K562 (cell line): ENCODE results near the gene UBR7.

Source experiments
- COPS2 ChIP-seq: fragments of 450-650 bp; conservative IDR thresholded peaks from 2 replicates; pipeline ENCODE4 v1.6.1; 2016; ENCODE audit warnings: mild to moderate bottlenecking, moderate library complexity
- CTCF ChIP-seq, 3 experiments: IDR thresholded peaks in 2 of 3; conservative IDR thresholded peaks in 1 of 3; 2 replicates each; pipeline ENCODE4 v1.5.1; 2011 to 2012; ENCODE audit warnings: low read length in 3 of 3, mild to moderate bottlenecking in 3 of 3, control low read depth in 2 of 3, improper control_type of control experiment in 1 of 3, inconsistent platforms in 1 of 3, low read depth in 1 of 3, mixed read lengths in 1 of 3, moderate library complexity in 1 of 3; ENCODE audit not compliant: insufficient read depth in 2 of 3
- E2F5 ChIP-seq: sonication (generic); formaldehyde crosslinking; IDR thresholded peaks from 2 replicates; pipeline ENCODE4 v1.8.0; 2022; ENCODE audit warnings: mild to moderate bottlenecking, missing genetic modification reagents
- EZH2 ChIP-seq: IDR thresholded peaks from 2 replicates; pipeline ENCODE4 v1.6.1; 2012; ENCODE audit warnings: low read depth, mild to moderate bottlenecking, inconsistent platforms, low read length, borderline replicate concordance
- FOXM1 ChIP-seq, 2 experiments: fragments of 450-650 bp in 1 of 2; sonication (generic) in 1 of 2; formaldehyde crosslinking in 1 of 2; IDR thresholded peaks; 2 replicates each; pipeline versions ENCODE4 v1.6.1 to v1.9.0; 2017 to 2022; ENCODE audit warnings: low read depth in 2 of 2, mild to moderate bottlenecking in 2 of 2, missing genetic modification reagents in 1 of 2, moderate library complexity in 1 of 2
- GABPB1 ChIP-seq: sonication (generic); formaldehyde crosslinking; IDR thresholded peaks from 2 replicates; pipeline ENCODE4 v1.8.0; 2022; ENCODE audit warnings: mild to moderate bottlenecking, missing genetic modification reagents
- MYC ChIP-seq, 2 experiments: fragments of 250-450 bp in 1 of 2; sonication (Bioruptor Pico) in 1 of 2; IDR thresholded peaks; 2 replicates each; pipeline versions ENCODE4 v1.5.1 to v1.6.1; 2012 to 2021; ENCODE audit warnings: low read depth in 2 of 2, borderline replicate concordance in 1 of 2, improper control_type of control experiment in 1 of 2, low read length in 1 of 2, mild to moderate bottlenecking in 1 of 2, moderate library complexity in 1 of 2
- POLR2A ChIP-seq: fragments of 450-650 bp; conservative IDR thresholded peaks from 2 replicates; pipeline ENCODE4 v1.6.1; 2016
- POLR3A ChIP-seq: IDR thresholded peaks from 2 replicates; pipeline ENCODE4 v1.6.1; 2011; ENCODE audit warnings: borderline replicate concordance, mild to moderate bottlenecking, moderate library complexity; ENCODE audit not compliant: insufficient read length, insufficient read depth; ENCODE audit errors: extremely low read depth
- RHOXF2B ChIP-seq: fragments of 250-450 bp; sonication (Bioruptor Pico); conservative IDR thresholded peaks from 2 replicates; pipeline ENCODE4 v1.5.1; 2021
- SETDB1 ChIP-seq: IDR thresholded peaks from one replicate; pipeline ENCODE4 v1.6.1; 2012; ENCODE audit warnings: low read length, control low read depth, inconsistent platforms
- YBX1 ChIP-seq: fragments of 450-650 bp; IDR thresholded peaks from 2 replicates; pipeline ENCODE4 v1.7.1; 2016; ENCODE audit warnings: mild to moderate bottlenecking
- ZNF143 ChIP-seq: sonication (generic); formaldehyde crosslinking; IDR thresholded peaks from 2 replicates; pipeline ENCODE4 v1.9.0; 2022; ENCODE audit warnings: mild to moderate bottlenecking, missing genetic modification reagents
- ZNF316 ChIP-seq: fragments of 450-650 bp; IDR thresholded peaks from 2 replicates; pipeline ENCODE4 v1.6.1; 2016

GRCh38 chr14:93223565-93223964 lies 16.5 kb downstream of the UBR7 start:
- TF ChIP-seq COPS2 (no peak), SETDB1 (no peak), YBX1 (no peak), E2F5 (CRISPR knock-in tag) (no peak), EZH2 (no peak), ZNF316 (no peak), CTCF (IDR thresholded peaks at IDR 0.05 in 2 of 3, conservative IDR thresholded peaks at IDR 0.05 in 1 of 3; ENCODE audit: insufficient read depth in 2 of 3, low read depth in 1 of 3, low read length in 3 of 3) (no peak), MYC (IDR thresholded peaks at IDR 0.05; ENCODE audit: low read depth, low read length) (no peak), MYC (CRISPR knock-in tag; IDR thresholded peaks at IDR 0.05; ENCODE audit: borderline replicate concordance, low read depth) (no peak), ZNF143 (CRISPR knock-in tag) (no peak), RHOXF2B (no peak), POLR2A (no peak), POLR3A (no peak), FOXM1 (IDR thresholded peaks at IDR 0.05; ENCODE audit: low read depth) (no peak), FOXM1 (CRISPR knock-in tag; IDR thresholded peaks at IDR 0.05; ENCODE audit: low read depth) (no peak), GABPB1 (CRISPR knock-in tag) (no peak)
